Liver (tissue), 9 donors: Measurements from ENCODE around the gene PGAM2. TPM values are rescaled to one million over a fixed set of nuclear protein-coding genes. Genes with fewer than 3 reads are reported as not detected.
A peak's percentile ranks its signal among the peaks of the same experiment; 100 is the strongest.

Experiments
- DNase-seq: peaks from one replicate; pipeline ENCODE4 v3.0.0-alpha.2; 2017; ENCODE audit warnings: low spot score
- H3K27ac ChIP-seq, 2 donors: one replicate each; pipeline ENCODE4 v1.7.0; 2013; ENCODE audit warnings: inconsistent platforms in 2 of 2, low read length in 2 of 2, control low read depth in 1 of 2, low read depth in 1 of 2, mild to moderate bottlenecking in 1 of 2
- H3K27me3 ChIP-seq, 4 donors: one replicate each; pipeline versions ENCODE4 v1.6.1 to v1.7.0; 2013; ENCODE audit warnings: low read length in 3 of 4, inconsistent platforms in 1 of 4, mild to moderate bottlenecking in 1 of 4, moderate library complexity in 1 of 4; ENCODE audit not compliant: control insufficient read depth in 4 of 4, insufficient read depth in 4 of 4
- H3K36me3 ChIP-seq, 4 donors: one replicate each; pipeline versions ENCODE4 v1.6.1 to v1.7.0; 2013; ENCODE audit warnings: low read length in 3 of 4, mild to moderate bottlenecking in 3 of 4, low read depth in 1 of 4, moderate library complexity in 1 of 4; ENCODE audit not compliant: control insufficient read depth in 4 of 4, insufficient read depth in 3 of 4
- H3K4me1 ChIP-seq, 4 donors: one replicate each; pipeline versions ENCODE4 v1.6.1 to v1.7.0; 2013; ENCODE audit warnings: low read length in 3 of 4, mild to moderate bottlenecking in 3 of 4, moderate library complexity in 1 of 4; ENCODE audit not compliant: control insufficient read depth in 4 of 4, insufficient read depth in 4 of 4
- H3K4me3 ChIP-seq, 3 donors: one replicate each; pipeline versions ENCODE4 v1.6.1 to v1.7.0; 2013; ENCODE audit warnings: low read length in 3 of 3, control low read depth in 1 of 3, low read depth in 1 of 3, mild to moderate bottlenecking in 1 of 3
- H3K9ac ChIP-seq, 2 donors: one replicate each; pipeline ENCODE4 v1.7.0; 2013; ENCODE audit warnings: low read length in 2 of 2, mild to moderate bottlenecking in 2 of 2, moderate library complexity in 2 of 2, control low read depth in 1 of 2, low read depth in 1 of 2
- H3K9me3 ChIP-seq, 4 donors: one replicate each; pipeline versions ENCODE4 v1.6.1 to v1.7.0; 2013; ENCODE audit warnings: low read length in 3 of 4; ENCODE audit not compliant: control insufficient read depth in 4 of 4
- CTCF ChIP-seq: fragments of 150-350 bp; IDR thresholded peaks from 2 replicates; pipeline ENCODE4 v1.5.1; 2017; ENCODE audit warnings: improper control_type of control experiment, low read depth, low read length; ENCODE audit not compliant: missing input control
- GABPA ChIP-seq, 2 donors: IDR thresholded peaks in 1 of 2; conservative IDR thresholded peaks in 1 of 2; 2 replicates each; pipeline ENCODE4 v1.6.1; 2016; ENCODE audit warnings: antibody characterized with exemption in 2 of 2, mild to moderate bottlenecking in 1 of 2, moderate library complexity in 1 of 2
- HNF4A ChIP-seq, 2 donors: conservative IDR thresholded peaks; 2 replicates each; pipeline ENCODE4 v1.6.1; 2016; ENCODE audit warnings: antibody characterized with exemption in 2 of 2, mild to moderate bottlenecking in 2 of 2
- HNF4G ChIP-seq: IDR thresholded peaks from 2 replicates; pipeline ENCODE4 v1.6.1; 2016; ENCODE audit warnings: antibody characterized with exemption
- JUND ChIP-seq, 2 donors: IDR thresholded peaks; 2 replicates each; pipeline ENCODE4 v1.6.1; 2016; ENCODE audit warnings: antibody characterized with exemption in 2 of 2
- MAX ChIP-seq: IDR thresholded peaks from 2 replicates; pipeline ENCODE4 v1.6.1; 2016; ENCODE audit warnings: antibody characterized with exemption
- NR2F2 ChIP-seq: IDR thresholded peaks from 2 replicates; pipeline ENCODE4 v1.6.1; 2016; ENCODE audit warnings: antibody characterized with exemption
- RAD21 ChIP-seq, 2 donors: IDR thresholded peaks; 2 replicates each; pipeline ENCODE4 v1.6.1; 2016; ENCODE audit warnings: antibody characterized with exemption in 2 of 2, mild to moderate bottlenecking in 2 of 2
- RXRA ChIP-seq, 2 donors: IDR thresholded peaks; 2 replicates each; pipeline ENCODE4 v1.6.1; 2017 to 2018; ENCODE audit warnings: antibody characterized with exemption in 2 of 2, mild to moderate bottlenecking in 1 of 2
- TAF1 ChIP-seq: conservative IDR thresholded peaks from 2 replicates; pipeline ENCODE4 v1.6.1; 2016; ENCODE audit warnings: antibody characterized with exemption, mild to moderate bottlenecking
- YY1 ChIP-seq: IDR thresholded peaks from 2 replicates; pipeline ENCODE4 v1.6.1; 2016; ENCODE audit warnings: antibody characterized with exemption, mild to moderate bottlenecking
- WGBS: extraction: QIAGEN DNeasy Blood & Tissue Kit; methylation state at CpG from one replicate; pipeline ENCODE4 v1.1.7; 2013; 5-methylcytosine and 5-hydroxymethylcytosine counted together
- polyA plus RNA-seq, 2 donors: library from polyadenylated mRNA; stranded (reverse) in 1 of 2; unstranded in 1 of 2; fragments of 200-250 nt in 1 of 2; fragments of >200 nt in 1 of 2; fragmentation: Nextera tagmentation in 1 of 2; extraction: Ambion mirVana in 1 of 2; gene quantifications; one replicate each; pipeline versions ENCODE4 v1.2.1 to v1.2.3, GENCODE V29; 2013 to 2015
- total RNA-seq, 2 donors: library from RNA; depleted of rRNA; stranded (reverse); fragments of >200 nt; gene quantifications; one replicate each; pipeline ENCODE4 v1.2.3, GENCODE V29; 2014
- TF ChIP-seq, protein P1 (sequence below): IDR thresholded peaks from 2 replicates; pipeline ENCODE4 v1.6.1; 2016; ENCODE audit warnings: antibody characterized with exemption, mild to moderate bottlenecking
- donor health status: healthy.
- donor health status: healthy.
- donor health status: healthy.
- donor health status: healthy.
- donor health status: healthy.

PGAM2 gene
- total and polyA plus RNA-seq, 4 donors: 0.13 to 2.3 (median 0.49) TPM

GRCh38 chr7:44075296-44076075, 10.1 kb upstream of the PGAM2 start:
- Histone ChIP-seq H3K27ac (peak overlapping the region; percentile 45 to 52), H3K4me3 (no peak overlapping the region), H3K36me3 (peaks cover 7 to 39% (median 15%) of the 10 kb centered on the region in 4 donors), H3K9me3 (no peaks in the 10 kb centered on the region), H3K4me1 (peaks cover 25 to 65% (median 47%) of the 10 kb centered on the region in 4 donors), H3K9ac (no peak overlapping the region), H3K27me3 (no peaks in the 10 kb centered on the region)
- no peak for DNase-seq
- TF ChIP-seq NR2F2: no peak
- TF ChIP-seq RAD21 (IDR thresholded peaks at IDR 0.05): no peak
- TF ChIP-seq YY1: no peak
- no peak for TF ChIP-seq HNF4A (conservative IDR thresholded peaks at IDR 0.05)
- no peak for TF ChIP-seq MAX
- TF ChIP-seq CTCF: no peak
- no peak for TF ChIP-seq GABPA (IDR thresholded peaks at IDR 0.05 in 1 of 2, conservative IDR thresholded peaks at IDR 0.05 in 1 of 2)
- no peak for TF ChIP-seq RXRA (IDR thresholded peaks at IDR 0.05)
- WGBS: 89% methylated on average over 17 of the region's 17 CpGs

DNA sequence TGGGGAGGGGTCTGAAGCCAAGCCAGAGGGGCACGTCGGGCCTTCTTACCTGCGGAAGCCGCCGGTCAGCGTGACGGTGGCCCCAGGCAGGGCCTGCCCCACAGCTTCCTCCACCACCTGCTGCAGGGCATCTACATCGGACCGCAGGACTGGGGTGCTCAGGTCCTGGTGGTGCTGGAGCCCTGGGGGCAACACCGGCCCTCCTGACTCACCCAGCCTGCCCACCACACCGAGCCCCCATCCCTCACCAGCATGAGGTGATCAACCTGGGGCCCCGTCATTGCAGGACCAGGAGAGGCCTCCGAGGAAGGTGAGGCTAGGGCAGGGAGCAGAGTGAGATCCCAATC, 9.0 kb upstream of the PGAM2 start:
- Histone ChIP-seq H3K27me3 (no peaks in the 10 kb centered on the region), H3K9me3 (no peaks in the 10 kb centered on the region), H3K27ac (peak overlapping the region; percentile 39 to 62), H3K4me1 (peaks cover 25 to 65% (median 43%) of the 10 kb centered on the region in 4 donors), H3K36me3 (peaks cover 4 to 28% (median 13%) of the 10 kb centered on the region in 4 donors), H3K4me3 (no peak overlapping the region), H3K9ac (no peak overlapping the region)
- TF ChIP-seq RAD21 (IDR thresholded peaks at IDR 0.05): no peak
- no peak for TF ChIP-seq TAF1
- TF ChIP-seq JUND (IDR thresholded peaks at IDR 0.05): no peak
- TF ChIP-seq, protein P1, sequence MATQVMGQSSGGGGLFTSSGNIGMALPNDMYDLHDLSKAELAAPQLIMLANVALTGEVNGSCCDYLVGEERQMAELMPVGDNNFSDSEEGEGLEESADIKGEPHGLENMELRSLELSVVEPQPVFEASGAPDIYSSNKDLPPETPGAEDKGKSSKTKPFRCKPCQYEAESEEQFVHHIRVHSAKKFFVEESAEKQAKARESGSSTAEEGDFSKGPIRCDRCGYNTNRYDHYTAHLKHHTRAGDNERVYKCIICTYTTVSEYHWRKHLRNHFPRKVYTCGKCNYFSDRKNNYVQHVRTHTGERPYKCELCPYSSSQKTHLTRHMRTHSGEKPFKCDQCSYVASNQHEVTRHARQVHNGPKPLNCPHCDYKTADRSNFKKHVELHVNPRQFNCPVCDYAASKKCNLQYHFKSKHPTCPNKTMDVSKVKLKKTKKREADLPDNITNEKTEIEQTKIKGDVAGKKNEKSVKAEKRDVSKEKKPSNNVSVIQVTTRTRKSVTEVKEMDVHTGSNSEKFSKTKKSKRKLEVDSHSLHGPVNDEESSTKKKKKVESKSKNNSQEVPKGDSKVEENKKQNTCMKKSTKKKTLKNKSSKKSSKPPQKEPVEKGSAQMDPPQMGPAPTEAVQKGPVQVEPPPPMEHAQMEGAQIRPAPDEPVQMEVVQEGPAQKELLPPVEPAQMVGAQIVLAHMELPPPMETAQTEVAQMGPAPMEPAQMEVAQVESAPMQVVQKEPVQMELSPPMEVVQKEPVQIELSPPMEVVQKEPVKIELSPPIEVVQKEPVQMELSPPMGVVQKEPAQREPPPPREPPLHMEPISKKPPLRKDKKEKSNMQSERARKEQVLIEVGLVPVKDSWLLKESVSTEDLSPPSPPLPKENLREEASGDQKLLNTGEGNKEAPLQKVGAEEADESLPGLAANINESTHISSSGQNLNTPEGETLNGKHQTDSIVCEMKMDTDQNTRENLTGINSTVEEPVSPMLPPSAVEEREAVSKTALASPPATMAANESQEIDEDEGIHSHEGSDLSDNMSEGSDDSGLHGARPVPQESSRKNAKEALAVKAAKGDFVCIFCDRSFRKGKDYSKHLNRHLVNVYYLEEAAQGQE: no peak
- no peak for TF ChIP-seq GABPA (IDR thresholded peaks at IDR 0.05 in 1 of 2, conservative IDR thresholded peaks at IDR 0.05 in 1 of 2)
- TF ChIP-seq HNF4G: no peak
- TF ChIP-seq HNF4A (conservative IDR thresholded peaks at IDR 0.05): no peak
- TF ChIP-seq MAX: no peak
- DNase-seq: no peak
- 82% methylated on average over 13 of the region's 13 CpGs for WGBS
